AG09309 (cell line): ENCODE data around the gene CASKIN2.
"Not testable (repeated sequence)": the region's sequence is repeated elsewhere in the genome, so short reads cannot be mapped to it uniquely, and the experiment has no call there.

Experiments used
- DNase-seq: peaks from one replicate; pipeline ENCODE4 v3.0.0-alpha.2; 2010; ENCODE audit warnings: low read depth
- H3K4me3 ChIP-seq: 2 replicates; pipeline ENCODE4 v1.5.1; 2011; ENCODE audit warnings: mild to moderate bottlenecking, low read depth, low read length, moderate library complexity; ENCODE audit not compliant: control insufficient read depth
- CTCF ChIP-seq: IDR thresholded peaks from 2 replicates; pipeline ENCODE4 v1.5.1; 2011; ENCODE audit warnings: mild to moderate bottlenecking, low read depth, low read length, inconsistent platforms; ENCODE audit not compliant: insufficient read depth, control insufficient read depth; ENCODE audit errors: missing control alignments

Gene CASKIN2

GRCh38 chr17:75521951-75522727, 6.8 kb upstream of the CASKIN2 start:
- DNase-seq: no peak
- no peak overlapping the region for H3K4me3 ChIP-seq
- no peak for TF ChIP-seq CTCF

- DNase-seq: no peak
- TF ChIP-seq CTCF: no peak
- no peak overlapping the region for H3K4me3 ChIP-seq
These were observed 6.0 kb upstream of the CASKIN2 start for GRCh38 chr17:75521290-75521689.

GRCh38 chr17:75520413-75520812, 5.1 kb upstream of the CASKIN2 start:
- H3K4me3 ChIP-seq, DNase-seq: not testable (repeated sequence)

GRCh38 chr17:75518983-75519537, 3.7 kb upstream of the CASKIN2 start:
- no peak overlapping the region for H3K4me3 ChIP-seq
- DNase-seq: no peak
- no peak for TF ChIP-seq CTCF

- no peak for TF ChIP-seq CTCF
- no peak for DNase-seq
- H3K4me3 ChIP-seq: no peak overlapping the region
These were observed 2.9 kb upstream of the CASKIN2 start for GRCh38 chr17:75518201-75518600.

GRCh38 chr17:75517297-75517865, 2.0 kb upstream of the CASKIN2 start:
- no peak for TF ChIP-seq CTCF
- DNase-seq: no peak
- H3K4me3 ChIP-seq: peak overlapping the region; percentile 83

- DNase-seq: no peak
- TF ChIP-seq CTCF: no peak
- peak overlapping the region; percentile 83 for H3K4me3 ChIP-seq
These were observed 1.4 kb upstream of the CASKIN2 start for GRCh38 chr17:75516619-75517296.
